ENCODE measurements around the gene EYS. TPM values are rescaled to one million over a fixed set of nuclear protein-coding genes. Genes with fewer than 3 reads are reported as not detected.

Gene EYS
- total and polyA plus RNA-seq, 2 of the 13 experiments (the other 11 are each of a cell fraction or from before 2014, with no cell fraction given) = 0.04 to 0.07 TPM

DNA sequence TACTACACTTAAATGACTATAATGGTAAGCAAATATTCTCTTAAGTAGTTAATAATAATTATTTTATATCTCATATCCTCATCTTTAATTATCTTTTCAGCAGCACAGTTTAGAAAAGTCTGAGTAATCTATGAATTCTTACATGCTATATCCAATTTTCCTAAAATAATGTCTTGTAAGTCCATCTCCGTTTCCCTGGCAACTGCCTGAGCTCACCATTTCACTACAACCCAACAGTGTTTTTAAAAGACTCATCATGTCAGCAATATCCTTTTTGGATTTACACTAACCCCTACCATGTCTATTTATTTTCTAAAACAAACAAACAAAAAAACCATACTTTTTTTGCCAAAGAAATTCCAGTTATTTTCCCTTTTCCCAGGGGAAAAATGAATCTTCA, 859.6 kb downstream of the EYS start:
- ChIA-PET CTCF (ENCODE audit: low intra/inter-chr PET ratio, low total read pairs) (no interaction called here), POLR2A (no interaction called here)
- Histone ChIP-seq H3K4me3 (replicated peaks in 1 of 3; ENCODE audit: insufficient read depth in 1 of 3, low read depth in 2 of 3, low read length in 3 of 3) (no peak overlapping the region), H3K4me2 (ENCODE audit: low read depth, low read length) (no peak overlapping the region), H3K79me2 (ENCODE audit: insufficient read depth, low read length) (no peaks in the 10 kb centered on the region), H3K4me1 (ENCODE audit: insufficient read depth, low read length) (no peaks in the 10 kb centered on the region), H2AFZ (ENCODE audit: low read length) (no peak overlapping the region), H3K9ac (ENCODE audit: insufficient read depth, low read depth, low read length) (no peak overlapping the region), H3K27ac (ENCODE audit: extremely low read length, insufficient read depth, low read length) (no peak overlapping the region), H3K9me3 (ENCODE audit: low read length) (no peaks in the 10 kb centered on the region), H3K36me3 (replicated peaks in 1 of 2; ENCODE audit: control insufficient read depth in 1 of 2, insufficient read depth in 2 of 2, low read length in 2 of 2) (no peaks in the 10 kb centered on the region), H4K20me1 (ENCODE audit: insufficient read depth, low read length) (no peaks in the 10 kb centered on the region), H3K27me3 (ENCODE audit: control insufficient read depth in 1 of 2, insufficient read depth in 2 of 2, low read length in 2 of 2) (no peaks in the 10 kb centered on the region)
- FAIRE-seq (no peak), ATAC-seq (no peak), DNase-seq (ENCODE audit: low spot score) (no peak)
- no TSS peak for BruUV-seq (replicated peaks)
- WGBS (ENCODE audit: low lambda C conversion rate) = 0% methylated on average over 1 of the region's 1 CpG
- intact Hi-C loops (cut with micrococcal nuclease; ENCODE audit: unreplicated experiment) (no loop called here), in situ Hi-C loops (cut with HindIII; ENCODE audit: extremely low pct_ligation_motif_present, low pct_unique_long_range_greater_than_20kb) (no loop called here)
- no peak for TF ChIP-seq SP4 (CRISPR knock-in tag; IDR thresholded peaks at IDR 0.05)
- no peak for TF ChIP-seq GPN1 (CRISPR knock-in tag; IDR thresholded peaks at IDR 0.05; ENCODE audit: borderline replicate concordance)
- TF ChIP-seq, protein P1, sequence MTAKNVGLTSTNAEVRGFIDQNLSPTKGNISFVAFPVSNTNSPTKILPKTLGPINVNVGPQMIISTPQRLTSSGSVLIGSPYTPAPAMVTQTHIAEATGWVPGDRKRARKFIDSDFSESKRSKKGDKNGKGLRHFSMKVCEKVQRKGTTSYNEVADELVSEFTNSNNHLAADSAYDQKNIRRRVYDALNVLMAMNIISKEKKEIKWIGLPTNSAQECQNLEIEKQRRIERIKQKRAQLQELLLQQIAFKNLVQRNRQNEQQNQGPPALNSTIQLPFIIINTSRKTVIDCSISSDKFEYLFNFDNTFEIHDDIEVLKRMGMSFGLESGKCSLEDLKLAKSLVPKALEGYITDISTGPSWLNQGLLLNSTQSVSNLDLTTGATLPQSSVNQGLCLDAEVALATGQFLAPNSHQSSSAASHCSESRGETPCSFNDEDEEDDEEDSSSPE (CRISPR knock-in tag; IDR thresholded peaks at IDR 0.05) = no peak
- no peak for TF ChIP-seq HOXD1 (CRISPR knock-in tag; IDR thresholded peaks at IDR 0.05)
- no peak for TF ChIP-seq ZNF546 (CRISPR knock-in tag; conservative IDR thresholded peaks at IDR 0.05)
- TF ChIP-seq, protein P2, sequence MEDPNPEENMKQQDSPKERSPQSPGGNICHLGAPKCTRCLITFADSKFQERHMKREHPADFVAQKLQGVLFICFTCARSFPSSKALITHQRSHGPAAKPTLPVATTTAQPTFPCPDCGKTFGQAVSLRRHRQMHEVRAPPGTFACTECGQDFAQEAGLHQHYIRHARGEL (CRISPR knock-in tag; IDR thresholded peaks at IDR 0.05) = no peak
- TF ChIP-seq ZNF660 (CRISPR knock-in tag; IDR thresholded peaks at IDR 0.05; ENCODE audit: borderline replicate concordance, low read depth) = no peak
- TF ChIP-seq ZNF318 (CRISPR knock-in tag; IDR thresholded peaks at IDR 0.05) = no peak
- TF ChIP-seq ZNF737 (CRISPR knock-in tag; IDR thresholded peaks at IDR 0.05; ENCODE audit: borderline replicate concordance) = no peak
- no peak for TF ChIP-seq NR1H2 (CRISPR knock-in tag; IDR thresholded peaks at IDR 0.05; ENCODE audit: borderline replicate concordance, low read depth)
- no peak for TF ChIP-seq ZNF256 (CRISPR knock-in tag; conservative IDR thresholded peaks at IDR 0.05)
- TF ChIP-seq THAP7 (CRISPR knock-in tag; IDR thresholded peaks at IDR 0.05) = no peak
- TF ChIP-seq SUZ12 (IDR thresholded peaks at IDR 0.05; ENCODE audit: low read depth, low read length) = no peak
- TF ChIP-seq RELA (CRISPR knock-in tag; IDR thresholded peaks at IDR 0.05) = no peak
- no peak for TF ChIP-seq POLR2A (IDR thresholded peaks at IDR 0.05; ENCODE audit: insufficient read depth in 1 of 2, low read depth in 2 of 2, low read length in 2 of 2)

Measured in HepG2 (cell line).